ENCODE data around the gene VPS9D1. TPM values are rescaled to one million over a fixed set of nuclear protein-coding genes. Genes with fewer than 3 reads are reported as not detected.
"Not testable (repeated sequence)": the region's sequence is repeated elsewhere in the genome, so short reads cannot be mapped to it uniquely, and the experiment has no call there.

Gene VPS9D1
- total RNA-seq, 4 donors from 2014 or later = 7.1 to 25.0 (median 13.8) TPM

DNA sequence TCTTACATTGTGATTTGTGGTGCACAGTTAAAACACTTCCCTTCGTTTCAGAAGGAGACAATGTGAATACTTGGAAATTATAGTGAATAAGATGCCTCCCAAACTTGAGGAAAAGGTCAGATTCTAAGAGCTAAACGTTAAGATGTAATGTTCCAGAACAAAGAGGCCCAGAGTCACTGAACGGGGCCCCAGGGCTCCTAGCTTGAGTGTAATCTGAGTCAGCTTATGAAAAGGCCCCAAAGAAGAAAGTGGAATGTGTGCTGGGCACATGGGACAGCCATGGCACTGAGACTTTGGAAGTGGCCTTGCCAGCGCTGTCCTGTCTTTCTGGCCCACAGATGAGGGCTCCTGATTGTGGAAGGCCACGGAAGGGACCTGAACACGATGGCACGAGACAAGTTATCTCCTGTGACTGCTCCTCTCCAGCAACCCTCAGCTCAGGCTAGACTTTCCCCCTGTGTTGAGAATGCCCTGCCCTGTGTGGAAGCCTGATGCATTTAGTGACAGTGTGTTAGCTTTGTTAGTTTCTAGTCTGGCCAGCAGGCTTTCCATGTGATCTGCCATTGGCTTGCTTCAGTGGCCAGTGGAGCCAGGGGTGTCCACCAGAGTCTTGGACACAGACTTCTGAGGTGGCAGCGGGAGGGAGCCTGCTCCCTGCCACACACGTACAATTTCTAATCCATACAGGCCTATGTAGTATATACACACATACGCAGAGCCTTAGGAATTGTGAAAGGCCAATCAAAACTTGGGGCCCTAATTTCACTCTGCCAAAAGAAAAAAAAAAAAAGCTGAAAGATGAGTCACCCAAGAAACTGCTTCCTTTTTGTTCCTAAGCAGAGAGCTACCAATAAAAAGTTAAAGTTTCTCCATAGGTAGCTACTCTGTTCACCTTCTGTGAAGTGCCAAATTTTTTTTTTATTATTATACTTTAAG lies 49.9 kb downstream of the VPS9D1 start:
- no peak for DNase-seq
- Histone ChIP-seq H3K36me3 (no peaks in the 10 kb centered on the region), H3K9me3 (no peaks in the 10 kb centered on the region), H3K4me1 (peaks cover 0 to 18% (median 4%) of the 10 kb centered on the region in 3 donors), H3K4me3 (no peak overlapping the region), H3K27ac (peak overlapping the region in 1 of 4 donors; percentile 35), H3K27me3 (no peaks in the 10 kb centered on the region)
- intact Hi-C loops (cut with DNase I) = no loop called here
- 65 to 66% methylated on average over 8 to 10 of the region's 10 CpGs for WGBS, 2 donors
- TF ChIP-seq, protein P1, sequence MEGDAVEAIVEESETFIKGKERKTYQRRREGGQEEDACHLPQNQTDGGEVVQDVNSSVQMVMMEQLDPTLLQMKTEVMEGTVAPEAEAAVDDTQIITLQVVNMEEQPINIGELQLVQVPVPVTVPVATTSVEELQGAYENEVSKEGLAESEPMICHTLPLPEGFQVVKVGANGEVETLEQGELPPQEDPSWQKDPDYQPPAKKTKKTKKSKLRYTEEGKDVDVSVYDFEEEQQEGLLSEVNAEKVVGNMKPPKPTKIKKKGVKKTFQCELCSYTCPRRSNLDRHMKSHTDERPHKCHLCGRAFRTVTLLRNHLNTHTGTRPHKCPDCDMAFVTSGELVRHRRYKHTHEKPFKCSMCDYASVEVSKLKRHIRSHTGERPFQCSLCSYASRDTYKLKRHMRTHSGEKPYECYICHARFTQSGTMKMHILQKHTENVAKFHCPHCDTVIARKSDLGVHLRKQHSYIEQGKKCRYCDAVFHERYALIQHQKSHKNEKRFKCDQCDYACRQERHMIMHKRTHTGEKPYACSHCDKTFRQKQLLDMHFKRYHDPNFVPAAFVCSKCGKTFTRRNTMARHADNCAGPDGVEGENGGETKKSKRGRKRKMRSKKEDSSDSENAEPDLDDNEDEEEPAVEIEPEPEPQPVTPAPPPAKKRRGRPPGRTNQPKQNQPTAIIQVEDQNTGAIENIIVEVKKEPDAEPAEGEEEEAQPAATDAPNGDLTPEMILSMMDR (IDR thresholded peaks at IDR 0.05) = no peak
- TF ChIP-seq POLR2A (IDR thresholded peaks at IDR 0.05) = no peak

DNA sequence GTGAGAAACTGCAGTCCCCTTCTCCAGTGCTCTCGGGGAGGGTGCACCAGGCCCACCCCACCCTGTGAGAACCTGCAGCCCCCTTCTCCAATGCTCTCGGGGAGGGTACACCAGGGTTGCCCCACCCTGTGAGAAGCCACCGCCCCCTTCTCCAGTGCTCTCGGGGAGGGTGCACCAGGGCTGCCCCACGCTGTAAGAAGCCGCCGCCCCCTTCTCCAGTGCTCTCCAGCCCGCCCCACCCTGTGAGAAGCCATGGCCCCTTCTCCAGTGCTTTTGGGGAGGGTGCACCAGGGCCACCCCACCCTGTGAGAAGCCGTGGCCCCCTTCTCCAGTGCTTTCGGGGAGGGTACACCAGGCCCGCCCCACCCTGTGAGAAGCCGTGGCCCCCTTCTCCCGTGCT lies 50.9 kb downstream of the VPS9D1 start:
- no peak for DNase-seq
- intact Hi-C loops (cut with DNase I) = no loop called here
- H3K9me3 ChIP-seq = no peaks in the 10 kb centered on the region
- TF ChIP-seq POLR2A (IDR thresholded peaks at IDR 0.05) = no peak
- TF ChIP-seq, protein P1 (IDR thresholded peaks at IDR 0.05) = no peak
- WGBS, 2 donors = no CpG with 5 or more reads among the region's 13 CpGs
- no peaks in the 10 kb centered on the region for H3K27me3 ChIP-seq
- no peak overlapping the region for H3K27ac ChIP-seq
- H3K4me3 ChIP-seq = no peak overlapping the region
- H3K4me1 ChIP-seq = peaks cover 0 to 18% (median 4%) of the 10 kb centered on the region in 3 donors
- no peaks in the 10 kb centered on the region for H3K36me3 ChIP-seq

DNA sequence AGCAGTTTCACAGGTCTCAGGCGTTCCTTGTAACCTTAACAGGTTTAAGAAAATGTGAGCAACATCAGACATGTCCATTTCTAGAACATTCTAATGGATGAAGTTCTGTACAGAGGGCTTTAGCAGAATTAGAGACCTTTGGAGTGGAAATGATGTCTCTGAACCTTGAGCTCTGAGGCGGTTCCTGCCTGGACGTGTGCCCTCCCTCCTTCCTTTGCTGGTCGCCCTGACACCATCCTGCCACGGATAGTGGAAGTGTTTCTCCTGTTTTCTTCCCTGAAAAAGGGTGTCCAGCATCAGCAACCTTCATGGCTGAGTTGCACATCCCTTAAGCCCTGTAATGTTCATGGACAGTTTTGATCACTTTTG lies 51.9 kb downstream of the VPS9D1 start:
- WGBS, 2 donors = 49 to 68% methylated on average over 5 of the region's 5 CpGs
- DNase-seq = no peak
- peaks cover 0 to 18% (median 4%) of the 10 kb centered on the region in 3 donors for H3K4me1 ChIP-seq
- TF ChIP-seq, protein P1 (IDR thresholded peaks at IDR 0.05) = no peak
- TF ChIP-seq POLR2A (IDR thresholded peaks at IDR 0.05) = no peak
- H3K36me3 ChIP-seq = peaks cover 0 to 5% (median 0%) of the 10 kb centered on the region in 3 donors
- H3K27me3 ChIP-seq = no peaks in the 10 kb centered on the region
- H3K9me3 ChIP-seq = no peaks in the 10 kb centered on the region
- H3K4me3 ChIP-seq = peak overlapping the region in 2 of 4 donors; percentile 27 to 43
- intact Hi-C loops (cut with DNase I) = no loop called here
- peak overlapping the region in 1 of 4 donors; percentile 17 for H3K27ac ChIP-seq

DNA sequence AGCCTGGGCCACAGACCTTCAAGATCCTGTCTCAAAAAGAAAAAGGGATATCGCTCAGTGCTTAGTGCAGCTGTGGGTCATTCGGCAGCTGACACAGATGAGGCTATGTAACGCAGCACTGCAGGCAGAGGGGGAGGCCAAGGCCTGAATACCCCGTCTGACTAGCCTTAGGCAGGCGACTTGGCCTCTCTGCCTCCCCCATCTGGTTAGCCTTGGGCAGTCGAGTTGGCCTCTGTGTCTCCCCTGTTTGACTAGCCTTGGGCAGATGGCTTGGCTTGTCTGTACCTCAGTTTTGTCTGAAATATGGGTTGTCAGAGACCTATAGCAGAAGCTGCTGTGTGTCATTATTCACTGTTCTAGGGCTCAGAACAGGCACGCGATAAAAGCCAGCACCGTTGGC lies 53.1 kb downstream of the VPS9D1 start:
- no peaks in the 10 kb centered on the region for H3K27me3 ChIP-seq
- no peaks in the 10 kb centered on the region for H3K9me3 ChIP-seq
- H3K4me1 ChIP-seq = peaks cover 0 to 18% (median 4%) of the 10 kb centered on the region in 3 donors
- WGBS, 2 donors = 70 to 87% methylated on average over 5 to 8 of the region's 9 CpGs
- intact Hi-C loops (cut with DNase I) = no loop called here
- no peak overlapping the region for H3K4me3 ChIP-seq
- DNase-seq = no peak
- no peak overlapping the region for H3K27ac ChIP-seq
- TF ChIP-seq, protein P1 (IDR thresholded peaks at IDR 0.05) = no peak
- TF ChIP-seq POLR2A (IDR thresholded peaks at IDR 0.05) = no peak
- peaks cover 0 to 16% (median 0%) of the 10 kb centered on the region in 3 donors for H3K36me3 ChIP-seq

DNA sequence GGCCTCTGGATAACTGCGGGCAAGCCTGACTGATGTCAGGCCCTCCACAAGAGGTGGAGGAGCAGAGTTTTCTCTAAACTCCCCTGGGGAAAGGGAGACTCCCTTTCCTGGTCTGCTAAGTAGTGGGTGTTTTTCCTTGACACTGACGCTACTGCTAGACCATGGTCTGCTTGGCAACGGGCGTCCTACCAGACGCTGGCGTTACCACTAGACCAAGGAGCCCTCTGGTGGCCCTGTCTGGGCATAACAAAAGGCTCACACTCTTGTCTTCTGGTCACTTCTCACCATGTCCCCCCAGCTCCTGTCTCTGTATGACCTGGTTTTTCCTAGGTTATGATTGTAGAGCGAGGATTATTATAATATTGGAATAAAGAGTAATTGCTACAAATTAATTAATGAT lies 53.7 kb downstream of the VPS9D1 start:
- Histone ChIP-seq H3K36me3 (peaks cover 0 to 23% (median 0%) of the 10 kb centered on the region in 3 donors), H3K4me1 (peaks cover 0 to 18% (median 4%) of the 10 kb centered on the region in 3 donors)
- H3K27me3 ChIP-seq; H3K4me3 ChIP-seq; intact Hi-C loops (cut with DNase I); H3K27ac ChIP-seq; H3K9me3 ChIP-seq; DNase-seq: not testable (repeated sequence)
- 43 to 96% methylated on average over 1 to 7 of the region's 7 CpGs for WGBS, 2 donors
- TF ChIP-seq, protein P1 (IDR thresholded peaks at IDR 0.05) = peak in 1 of 6 experiments; percentile 15

DNA sequence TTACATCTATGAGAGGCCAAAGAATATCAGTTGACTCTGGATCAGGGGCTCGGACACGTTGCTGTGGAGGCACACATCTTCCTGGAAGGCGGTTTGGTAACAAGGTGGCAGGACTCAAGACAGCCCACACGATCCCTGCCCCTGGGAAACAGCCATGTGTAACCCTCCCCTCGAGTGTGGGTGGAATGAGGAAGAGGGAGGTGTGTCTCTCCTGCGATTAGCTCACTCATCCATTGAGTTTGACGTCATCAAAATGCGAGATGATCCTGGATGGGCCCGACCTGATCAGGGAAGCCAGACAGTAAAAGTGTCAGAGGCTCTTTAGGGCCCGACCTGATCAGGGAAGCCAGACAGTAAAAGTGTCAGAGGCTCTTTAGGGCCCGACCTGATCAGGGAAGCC lies 56.5 kb downstream of the VPS9D1 start:
- H3K27ac ChIP-seq; H3K9me3 ChIP-seq; DNase-seq; H3K4me3 ChIP-seq; H3K27me3 ChIP-seq; intact Hi-C loops (cut with DNase I): not testable (repeated sequence)
- 70 to 80% methylated on average over 11 of the region's 11 CpGs for WGBS, 2 donors
- H3K36me3 ChIP-seq = peaks cover 0 to 44% (median 0%) of the 10 kb centered on the region in 3 donors
- peaks cover 0 to 17% (median 0%) of the 10 kb centered on the region in 3 donors for H3K4me1 ChIP-seq
